ENCODE data around the gene IGF2BP3.
A peak's percentile ranks its signal among the peaks of the same experiment; 100 is the strongest.
"Not testable (repeated sequence)": the region's sequence is repeated elsewhere in the genome, so short reads cannot be mapped to it uniquely, and the experiment has no call there.

Gene IGF2BP3

DNA sequence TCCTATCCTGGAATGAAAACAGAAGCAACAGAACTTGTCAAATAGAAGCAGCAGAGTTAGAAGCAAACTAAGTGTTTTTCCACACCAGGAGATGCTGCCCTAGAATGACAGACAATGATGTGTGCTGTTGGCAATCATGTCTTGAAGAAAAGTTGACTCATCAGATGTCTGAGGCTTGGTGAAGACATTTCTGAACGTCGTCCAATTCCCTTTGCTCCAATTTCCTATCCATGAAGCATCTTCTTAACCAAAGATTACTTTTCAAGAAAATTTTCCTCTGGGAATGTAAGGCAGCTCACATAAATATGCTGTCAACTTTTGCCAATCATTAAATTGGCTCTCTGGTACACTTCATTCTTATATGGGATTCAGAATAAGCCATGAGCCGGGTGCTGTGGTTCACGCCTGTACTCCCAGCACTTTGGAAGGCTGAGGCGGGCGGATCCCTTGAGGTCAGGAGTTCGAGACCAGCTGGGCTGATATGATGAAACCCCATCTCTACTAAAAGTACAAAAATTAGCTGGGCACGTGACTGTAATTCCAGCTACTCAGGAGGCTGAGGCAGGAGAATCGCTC, 136.5 kb downstream of the IGF2BP3 start:
- DNase-seq (ENCODE audit: insufficient read length, low spot score) (no peak), FAIRE-seq (no peak)
- TF ChIP-seq PAX5 (IDR thresholded peaks at IDR 0.05; ENCODE audit: insufficient read depth, low read length, severe bottlenecking) (no peak), SPI1 (IDR thresholded peaks at IDR 0.05; ENCODE audit: low read depth, low read length) (no peak), TAF1 (IDR thresholded peaks at IDR 0.05; ENCODE audit: low read depth, low read length) (no peak), POLR2AphosphoS5 (IDR thresholded peaks at IDR 0.05; ENCODE audit: low read depth, low read length) (no peak), POU2F2 (IDR thresholded peaks at IDR 0.05; ENCODE audit: low read depth, low read length) (no peak), POLR2A (IDR thresholded peaks at IDR 0.05; ENCODE audit: low read depth, low read length) (no peak)

- FAIRE-seq (no peak), DNase-seq (ENCODE audit: insufficient read length, low spot score) (no peak)
- TF ChIP-seq POLR2AphosphoS5 (IDR thresholded peaks at IDR 0.05; ENCODE audit: low read depth, low read length) (no peak), PAX5 (IDR thresholded peaks at IDR 0.05; ENCODE audit: insufficient read depth, low read length, severe bottlenecking) (no peak), POLR2A (IDR thresholded peaks at IDR 0.05; ENCODE audit: low read depth, low read length) (no peak)
Measured at GRCh38 chr7:23332910-23333612, 137.2 kb downstream of the IGF2BP3 start.

DNA sequence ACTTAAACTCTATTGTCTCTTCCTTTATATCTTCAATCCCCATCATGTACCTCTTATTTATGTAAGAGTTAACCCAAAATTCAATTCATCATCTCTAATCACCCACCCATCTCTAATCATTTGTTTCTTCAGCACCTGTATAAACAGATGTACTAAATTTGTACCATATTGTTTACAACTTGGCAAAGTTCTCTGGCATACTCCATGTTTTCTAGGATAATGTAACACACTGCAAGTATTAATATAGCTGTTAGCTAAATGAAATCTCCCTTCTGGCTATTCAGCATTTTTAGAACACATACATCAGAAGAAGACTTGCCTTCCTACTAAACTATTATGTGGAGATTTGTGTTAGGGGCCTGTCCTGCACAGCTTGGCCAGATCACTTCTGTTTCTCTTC, 138.1 kb downstream of the IGF2BP3 start:
- no peak for DNase-seq (ENCODE audit: insufficient read length, low spot score)
- TF ChIP-seq TAF1 (IDR thresholded peaks at IDR 0.05; ENCODE audit: low read depth, low read length) (no peak), PAX5 (IDR thresholded peaks at IDR 0.05; ENCODE audit: insufficient read depth, low read length, severe bottlenecking) (no peak), POLR2AphosphoS5 (IDR thresholded peaks at IDR 0.05; ENCODE audit: low read depth, low read length) (no peak), POLR2A (IDR thresholded peaks at IDR 0.05; ENCODE audit: low read depth, low read length) (no peak), SPI1 (IDR thresholded peaks at IDR 0.05; ENCODE audit: low read depth, low read length) (no peak), POU2F2 (IDR thresholded peaks at IDR 0.05; ENCODE audit: low read depth, low read length) (no peak)
- FAIRE-seq = no peak

- TF ChIP-seq POLR2A (IDR thresholded peaks at IDR 0.05; ENCODE audit: low read depth, low read length) (no peak), POLR2AphosphoS5 (IDR thresholded peaks at IDR 0.05; ENCODE audit: low read depth, low read length) (no peak), PAX5 (IDR thresholded peaks at IDR 0.05; ENCODE audit: insufficient read depth, low read length, severe bottlenecking) (no peak), TAF1 (IDR thresholded peaks at IDR 0.05; ENCODE audit: low read depth, low read length) (no peak), SPI1 (IDR thresholded peaks at IDR 0.05; ENCODE audit: low read depth, low read length) (no peak), POU2F2 (IDR thresholded peaks at IDR 0.05; ENCODE audit: low read depth, low read length) (no peak)
- FAIRE-seq = no peak
Measured at GRCh38 chr7:23331132-23331531, 139.2 kb downstream of the IGF2BP3 start.

DNA sequence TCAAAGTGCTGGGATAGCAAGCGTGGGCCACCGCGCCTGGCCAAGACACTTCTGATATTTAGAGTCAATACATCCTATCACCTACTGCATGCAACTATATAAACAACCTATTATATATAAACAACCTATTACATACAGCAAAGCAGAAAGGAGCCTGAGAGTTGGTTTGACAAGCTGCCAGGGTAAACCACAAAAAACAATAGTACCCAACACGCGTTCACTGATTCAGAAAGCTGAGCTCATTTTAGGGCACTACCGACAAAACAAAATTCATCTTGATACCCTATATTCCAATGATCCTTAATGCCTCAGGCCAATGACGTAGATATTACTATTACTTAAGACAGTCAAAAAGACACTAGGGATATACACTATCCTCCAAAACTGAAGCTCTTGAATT, 154.9 kb downstream of the IGF2BP3 start:
- DNase-seq (ENCODE audit: insufficient read length, low spot score) (no peak), FAIRE-seq (no peak)
- TF ChIP-seq TAF1 (IDR thresholded peaks at IDR 0.05; ENCODE audit: low read depth, low read length) (no peak), PAX5 (IDR thresholded peaks at IDR 0.05; ENCODE audit: insufficient read depth, low read length, severe bottlenecking) (no peak), POU2F2 (IDR thresholded peaks at IDR 0.05; ENCODE audit: low read depth, low read length) (no peak), POLR2AphosphoS5 (IDR thresholded peaks at IDR 0.05; ENCODE audit: low read depth, low read length) (no peak), POLR2A (IDR thresholded peaks at IDR 0.05; ENCODE audit: low read depth, low read length) (no peak), SPI1 (IDR thresholded peaks at IDR 0.05; ENCODE audit: low read depth, low read length) (no peak)

More at GRCh38 chr7:23331132-23331531, 139.2 kb downstream of the IGF2BP3 start:
- no peak for DNase-seq (ENCODE audit: insufficient read length, low spot score)

- not testable (repeated sequence) for DNase-seq (ENCODE audit: insufficient read length, low spot score); FAIRE-seq
Measured at GRCh38 chr7:23312141-23312540, 158.2 kb downstream of the IGF2BP3 start.

DNA sequence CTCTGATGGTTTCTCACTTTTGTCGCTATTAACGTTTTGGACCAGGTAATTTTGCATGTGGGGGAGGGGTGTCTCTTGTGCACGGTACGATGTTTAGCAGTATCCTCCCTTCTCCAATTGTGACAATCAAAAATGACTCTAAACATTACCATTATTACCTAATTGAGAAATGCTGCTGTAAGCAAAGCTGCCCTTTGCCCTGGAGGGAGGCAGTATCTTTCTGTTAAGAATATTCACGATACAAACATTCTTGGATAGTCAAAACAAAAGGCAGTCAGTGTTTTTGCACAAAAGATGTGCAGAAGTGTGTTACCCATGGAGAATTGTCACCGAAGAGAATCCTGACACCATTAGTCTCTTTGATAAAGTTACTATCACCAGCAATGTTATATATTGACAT, 161.5 kb downstream of the IGF2BP3 start:
- no peak for TF ChIP-seq PAX5 (IDR thresholded peaks at IDR 0.05; ENCODE audit: insufficient read depth, low read length, severe bottlenecking)
- no peak for TF ChIP-seq TAF1 (IDR thresholded peaks at IDR 0.05; ENCODE audit: low read depth, low read length)
- no peak for TF ChIP-seq SPI1 (IDR thresholded peaks at IDR 0.05; ENCODE audit: low read depth, low read length)
- no peak for TF ChIP-seq POLR2A (IDR thresholded peaks at IDR 0.05; ENCODE audit: low read depth, low read length)
- no peak for TF ChIP-seq POU2F2 (IDR thresholded peaks at IDR 0.05; ENCODE audit: low read depth, low read length)
- no peak for TF ChIP-seq POLR2AphosphoS5 (IDR thresholded peaks at IDR 0.05; ENCODE audit: low read depth, low read length)
- FAIRE-seq = peak; percentile 26

DNA sequence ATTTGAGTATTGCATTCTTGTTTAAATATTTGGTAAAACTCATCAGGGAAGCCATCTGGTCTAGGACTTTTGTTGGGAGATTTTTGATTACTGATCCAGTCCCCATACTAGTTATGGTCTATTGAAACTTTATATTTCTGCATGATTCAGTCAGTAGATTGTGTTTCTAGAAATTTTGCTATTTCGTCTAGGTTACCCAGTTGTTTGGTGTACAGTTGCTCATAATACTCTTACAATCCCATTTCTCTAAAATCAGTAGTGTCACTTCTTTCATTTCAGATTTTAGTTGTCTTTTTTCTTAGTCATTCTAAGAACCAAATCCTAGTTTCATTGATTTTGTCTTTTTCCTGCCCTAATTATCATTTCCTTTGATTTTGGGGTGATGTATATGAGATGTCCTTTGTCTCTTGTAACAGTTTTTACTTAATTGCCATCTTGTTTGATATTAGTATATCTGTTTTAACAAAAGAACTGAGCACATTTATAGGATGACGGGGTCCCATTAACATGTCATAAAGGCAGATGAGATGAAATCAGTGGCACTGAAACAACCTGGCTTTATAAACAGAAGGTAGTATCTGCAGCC, 163.3 kb downstream of the IGF2BP3 start:
- FAIRE-seq = no peak
- TF ChIP-seq PAX5 (IDR thresholded peaks at IDR 0.05; ENCODE audit: insufficient read depth, low read length, severe bottlenecking) (no peak), POLR2AphosphoS5 (IDR thresholded peaks at IDR 0.05; ENCODE audit: low read depth, low read length) (no peak), POLR2A (IDR thresholded peaks at IDR 0.05; ENCODE audit: low read depth, low read length) (no peak), POU2F2 (IDR thresholded peaks at IDR 0.05; ENCODE audit: low read depth, low read length) (no peak), TAF1 (IDR thresholded peaks at IDR 0.05; ENCODE audit: low read depth, low read length) (no peak), SPI1 (IDR thresholded peaks at IDR 0.05; ENCODE audit: low read depth, low read length) (no peak)
- no peak for DNase-seq (ENCODE audit: insufficient read length, low spot score)

More for the DNA sequence above, 161.5 kb downstream of the IGF2BP3 start:
- DNase-seq (ENCODE audit: insufficient read length, low spot score) = no peak

DNA sequence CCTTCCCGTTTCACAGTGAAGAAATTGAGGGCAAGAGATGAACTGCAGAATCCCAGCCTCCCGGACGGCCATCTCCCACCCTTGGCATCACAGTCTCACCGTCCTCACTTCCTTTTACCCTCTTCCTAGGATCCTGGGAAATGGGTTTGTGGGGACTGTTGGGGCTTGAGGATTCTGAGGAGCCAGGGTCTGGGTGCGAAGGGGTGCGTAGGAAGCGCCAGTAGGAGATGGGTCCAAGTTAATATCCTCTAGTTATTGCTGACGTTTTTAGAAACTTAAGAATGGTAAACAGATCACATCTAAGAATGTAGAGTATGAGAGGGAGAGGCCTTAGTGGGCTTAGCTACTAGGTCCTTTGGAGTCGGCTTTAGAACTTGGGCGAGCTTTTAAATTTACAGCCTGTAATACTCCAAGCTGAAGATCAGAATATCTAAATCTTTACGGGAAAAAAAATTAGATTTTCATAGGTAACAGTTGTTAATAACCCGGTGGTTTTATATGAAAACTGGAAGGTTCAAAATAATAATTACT, 170.5 kb downstream of the IGF2BP3 start:
- TF ChIP-seq SPI1 (IDR thresholded peaks at IDR 0.05; ENCODE audit: low read depth, low read length) = no peak
- no peak for TF ChIP-seq TAF1 (IDR thresholded peaks at IDR 0.05; ENCODE audit: low read depth, low read length)
- TF ChIP-seq POLR2A (IDR thresholded peaks at IDR 0.05; ENCODE audit: low read depth, low read length) = no peak; the same call in 1 of the 2 replicates
- no peak for TF ChIP-seq PAX5 (IDR thresholded peaks at IDR 0.05; ENCODE audit: insufficient read depth, low read length, severe bottlenecking)
- TF ChIP-seq POLR2AphosphoS5 (IDR thresholded peaks at IDR 0.05; ENCODE audit: low read depth, low read length) = no peak
- no peak for TF ChIP-seq POU2F2 (IDR thresholded peaks at IDR 0.05; ENCODE audit: low read depth, low read length)
- DNase-seq (ENCODE audit: insufficient read length, low spot score) (no peak), FAIRE-seq (no peak)

Data from GM12891 (cell line).